H9 (cell line): Measurements from ENCODE around the gene PDHX. TPM values are rescaled to one million over a fixed set of nuclear protein-coding genes. Genes with fewer than 3 reads are reported as not detected.

Experiments used
- DNase-seq: peaks from one replicate; pipeline ENCODE4 v3.0.0-alpha.2; 2017
- H2AFZ ChIP-seq: one replicate; pipeline ENCODE4 v1.6.1; 2013; ENCODE audit warnings: mild to moderate bottlenecking, low read length, control low read depth, moderate library complexity
- H2AK5ac ChIP-seq: 2 replicates; pipeline ENCODE4 v1.6.1; 2013; ENCODE audit warnings: low read length, control low read depth, mixed read lengths; ENCODE audit not compliant: insufficient read length
- H2BK120ac ChIP-seq: one replicate; pipeline ENCODE4 v1.6.1; 2013; ENCODE audit warnings: low read depth, mild to moderate bottlenecking, low read length, control low read depth, inconsistent platforms; ENCODE audit not compliant: poor library complexity, severe bottlenecking
- H2BK12ac ChIP-seq: 2 replicates; pipeline ENCODE4 v1.6.1; 2013; ENCODE audit warnings: low read length, control low read depth, mixed read lengths, low read depth; ENCODE audit not compliant: insufficient read length
- H2BK15ac ChIP-seq: 2 replicates; pipeline ENCODE4 v1.6.1; 2013; ENCODE audit warnings: low read depth, low read length, control low read depth
- H2BK20ac ChIP-seq: one replicate; pipeline ENCODE4 v1.6.1; 2013; ENCODE audit warnings: low read depth, mild to moderate bottlenecking, low read length, control low read depth, inconsistent platforms; ENCODE audit not compliant: poor library complexity, severe bottlenecking
- H2BK5ac ChIP-seq: 2 replicates; pipeline ENCODE4 v1.6.1; 2013; ENCODE audit warnings: low read length, control low read depth, mixed read lengths; ENCODE audit not compliant: insufficient read length
- H3K14ac ChIP-seq: 2 replicates; pipeline ENCODE4 v1.6.1; 2013; ENCODE audit warnings: low read length, control low read depth; ENCODE audit not compliant: insufficient read depth
- H3K18ac ChIP-seq: 2 replicates; pipeline ENCODE4 v1.6.1; 2013; ENCODE audit warnings: low read depth, mild to moderate bottlenecking, mixed read lengths, low read length, control low read depth; ENCODE audit not compliant: insufficient read length
- H3K23ac ChIP-seq: 2 replicates; pipeline ENCODE4 v1.6.1; 2013; ENCODE audit warnings: low read length, control low read depth, mixed read lengths, low read depth; ENCODE audit not compliant: insufficient read length
- H3K23me2 ChIP-seq: 2 replicates; pipeline ENCODE4 v1.6.1; 2013; ENCODE audit warnings: low read depth, mild to moderate bottlenecking, mixed read lengths, low read length, control low read depth; ENCODE audit not compliant: insufficient read length, poor library complexity, severe bottlenecking
- H3K27ac ChIP-seq: 2 replicates; pipeline ENCODE4 v1.5.1; 2013; ENCODE audit warnings: low read length, control low read depth, mixed read lengths, low read depth; ENCODE audit not compliant: insufficient read length
- H3K27me3 ChIP-seq: 2 replicates; pipeline ENCODE4 v1.6.1; 2013; ENCODE audit warnings: low read length, control low read depth, inconsistent platforms; ENCODE audit not compliant: insufficient read depth
- H3K4ac ChIP-seq: 2 replicates; pipeline ENCODE4 v1.6.1; 2013; ENCODE audit warnings: low read depth, mild to moderate bottlenecking, control low read depth, inconsistent platforms, low read length, moderate library complexity
- H3K4me1 ChIP-seq: 2 replicates; pipeline ENCODE4 v1.6.1; 2013; ENCODE audit warnings: low read length, control low read depth, inconsistent platforms; ENCODE audit not compliant: insufficient read depth
- H3K4me2 ChIP-seq: 2 replicates; pipeline ENCODE4 v1.6.1; 2013; ENCODE audit warnings: low read length, control low read depth, mixed read lengths; ENCODE audit not compliant: insufficient read length, insufficient read depth
- H3K56ac ChIP-seq: 2 replicates; pipeline ENCODE4 v1.6.1; 2013; ENCODE audit warnings: low read depth, mild to moderate bottlenecking, mixed read lengths, low read length, control low read depth; ENCODE audit not compliant: insufficient read length
- H3K79me1 ChIP-seq: 2 replicates; pipeline ENCODE4 v1.6.1; 2013; ENCODE audit warnings: low read depth, mild to moderate bottlenecking, moderate library complexity, low read length, control low read depth, inconsistent platforms; ENCODE audit not compliant: insufficient read depth, poor library complexity, severe bottlenecking
- H3K79me2 ChIP-seq: 2 replicates; pipeline ENCODE4 v1.6.1; 2013; ENCODE audit warnings: low read length, control low read depth, inconsistent platforms; ENCODE audit not compliant: insufficient read depth
- H3K9ac ChIP-seq: 2 replicates; pipeline ENCODE4 v1.6.1; 2013; ENCODE audit warnings: low read length, control low read depth, mixed read lengths; ENCODE audit not compliant: insufficient read length; ENCODE audit errors: extremely low read depth
- H3K9me3 ChIP-seq: one replicate; pipeline ENCODE4 v1.6.1; 2013; ENCODE audit warnings: low read depth, low read length, inconsistent platforms; ENCODE audit not compliant: control insufficient read depth
- H3T11ph ChIP-seq: one replicate; pipeline ENCODE4 v1.6.1; 2013; ENCODE audit warnings: mild to moderate bottlenecking, low read length, control low read depth, inconsistent platforms
- H4K20me1 ChIP-seq: one replicate; pipeline ENCODE4 v1.6.1; 2013; ENCODE audit not compliant: control insufficient read depth, insufficient read length, insufficient read depth
- H4K5ac ChIP-seq: 2 replicates; pipeline ENCODE4 v1.6.1; 2013; ENCODE audit warnings: low read depth, mild to moderate bottlenecking, mixed read lengths, low read length, control low read depth; ENCODE audit not compliant: insufficient read length
- H4K8ac ChIP-seq: replicated peaks from 2 replicates; pipeline ENCODE4 v1.6.1; 2013; ENCODE audit warnings: low read length, control low read depth, mixed read lengths, low read depth; ENCODE audit not compliant: insufficient read length
- H4K91ac ChIP-seq: 2 replicates; pipeline ENCODE4 v1.6.1; 2013; ENCODE audit warnings: low read depth, mild to moderate bottlenecking, moderate library complexity, mixed read lengths, low read length, control low read depth; ENCODE audit not compliant: insufficient read length
- H3K27ac Mint-ChIP-seq, 3 experiments: 2 replicates in 2 of 3; 3 replicates in 1 of 3; pipeline ENCODE4 v1.8.0; 2020 to 2021; ENCODE audit warnings: mixed read lengths in 3 of 3, mild to moderate bottlenecking in 1 of 3, moderate library complexity in 1 of 3
- H3K27me3 Mint-ChIP-seq: 2 replicates; pipeline ENCODE4 v1.8.0; 2021; ENCODE audit warnings: low read depth, mild to moderate bottlenecking, moderate library complexity, mixed read lengths
- H3K36me3 Mint-ChIP-seq, 3 experiments: 2 replicates in 2 of 3; 3 replicates in 1 of 3; pipeline ENCODE4 v1.8.0; 2020 to 2021; ENCODE audit warnings: low read depth in 3 of 3, mixed read lengths in 3 of 3; ENCODE audit not compliant: insufficient read depth in 1 of 3
- H3K4me1 Mint-ChIP-seq, 2 experiments: 2 replicates each; pipeline ENCODE4 v1.8.0; 2020; ENCODE audit warnings: mixed read lengths in 2 of 2
- H3K4me3 Mint-ChIP-seq, 2 experiments: 2 replicates in 1 of 2; 3 replicates in 1 of 2; pipeline ENCODE4 v1.8.0; 2020 to 2021; ENCODE audit warnings: mild to moderate bottlenecking in 2 of 2, mixed read lengths in 2 of 2, moderate library complexity in 1 of 2
- H3K9me3 Mint-ChIP-seq, 2 experiments: 2 replicates in 1 of 2; 3 replicates in 1 of 2; pipeline ENCODE4 v1.8.0; 2020; ENCODE audit warnings: mild to moderate bottlenecking in 2 of 2, mixed read lengths in 2 of 2, moderate library complexity in 1 of 2
- CTCF ChIP-seq: fragments of 200-600 bp; sonication (generic); conservative IDR thresholded peaks from 3 replicates; pipeline ENCODE4 v1.8.0; 2021; ENCODE audit warnings: antibody characterized with exemption, mild to moderate bottlenecking
- WGBS: extraction: QIAGEN DNeasy Blood & Tissue Kit; methylation state at CpG from one replicate; pipeline ENCODE4 v1.1.7; 2013; ENCODE audit warnings: missing lambda C conversion rate, low lambda C conversion rate, mixed read lengths; ENCODE audit not compliant: insufficient read length; ENCODE audit errors: extremely low coverage; 5-methylcytosine and 5-hydroxymethylcytosine counted together
- total RNA-seq: library from RNA; stranded (reverse); gene quantifications from 2 replicates; pipeline ENCODE4 v1.2.1, GENCODE V29; 2021

Gene PDHX
- total RNA-seq, 1 experiment from 2014 or later = 40.1 TPM

GRCh38 chr11:34936945-34937629 lies 20.7 kb downstream of the PDHX start:
- H3K79me2 ChIP-seq = no peaks in the 10 kb centered on the region
- H3K18ac ChIP-seq = no peak overlapping the region
- TF ChIP-seq CTCF = no peak
- no peaks in the 10 kb centered on the region for H3K4me1 ChIP-seq
- H3K4ac ChIP-seq = no peak overlapping the region
- H3K56ac ChIP-seq = no peak overlapping the region
- no peak overlapping the region for H3T11ph ChIP-seq
- Mint-ChIP-seq H3K9me3 (no peaks in the 10 kb centered on the region), H3K27ac (no peak overlapping the region), H3K27me3 (no peaks in the 10 kb centered on the region), H3K4me3 (no peak overlapping the region), H3K36me3 (peaks cover 1 to 10% (median 4%) of the 10 kb centered on the region in 3 experiments; a peak in 6 of 7 replicates), H3K4me1 (peaks cover 4 to 9% of the 10 kb centered on the region in 2 experiments; a peak in 3 of 4 replicates)
- H3K4me2 ChIP-seq = no peak overlapping the region
- no peaks in the 10 kb centered on the region for H3K27me3 ChIP-seq
- H3K23me2 ChIP-seq = no peaks in the 10 kb centered on the region
- H2BK12ac ChIP-seq = no peak overlapping the region
- WGBS = no CpG with 5 or more reads among the region's 6 CpGs
- no peak overlapping the region for H2BK120ac ChIP-seq
- H2BK5ac ChIP-seq = no peak overlapping the region
- H4K20me1 ChIP-seq = no peaks in the 10 kb centered on the region
- no peak overlapping the region for H2BK20ac ChIP-seq
- no peak overlapping the region for H3K14ac ChIP-seq
- H3K9ac ChIP-seq = no peak overlapping the region
- DNase-seq = no peak
- no peak overlapping the region for H4K91ac ChIP-seq
- no peaks in the 10 kb centered on the region for H3K9me3 ChIP-seq
- no peak overlapping the region for H2AK5ac ChIP-seq
- peaks cover 2% of the 10 kb centered on the region for H3K79me1 ChIP-seq
- no peak overlapping the region for H3K27ac ChIP-seq
- H3K23ac ChIP-seq = no peak overlapping the region
- H4K5ac ChIP-seq = no peak overlapping the region
- H2BK15ac ChIP-seq = no peak overlapping the region
- H4K8ac ChIP-seq = no peak overlapping the region
- no peak overlapping the region for H2AFZ ChIP-seq
